Activated T-helper 1 cell treated with anti-CD3 and anti-CD28 coated beads, Interleukin-2, amount 50 U/mL, for 16 hours (primary cell): ENCODE results near the gene RABL6.
"Not testable (repeated sequence)": the region's sequence is repeated elsewhere in the genome, so short reads cannot be mapped to it uniquely, and the experiment has no call there.

ENCODE experiments used
- DNase-seq, 2 donors: peaks; one replicate each; pipeline ENCODE4 v3.0.0-alpha.2; 2020; ENCODE audit warnings: low read depth in 1 of 2, low spot score in 1 of 2

Gene RABL6

DNA sequence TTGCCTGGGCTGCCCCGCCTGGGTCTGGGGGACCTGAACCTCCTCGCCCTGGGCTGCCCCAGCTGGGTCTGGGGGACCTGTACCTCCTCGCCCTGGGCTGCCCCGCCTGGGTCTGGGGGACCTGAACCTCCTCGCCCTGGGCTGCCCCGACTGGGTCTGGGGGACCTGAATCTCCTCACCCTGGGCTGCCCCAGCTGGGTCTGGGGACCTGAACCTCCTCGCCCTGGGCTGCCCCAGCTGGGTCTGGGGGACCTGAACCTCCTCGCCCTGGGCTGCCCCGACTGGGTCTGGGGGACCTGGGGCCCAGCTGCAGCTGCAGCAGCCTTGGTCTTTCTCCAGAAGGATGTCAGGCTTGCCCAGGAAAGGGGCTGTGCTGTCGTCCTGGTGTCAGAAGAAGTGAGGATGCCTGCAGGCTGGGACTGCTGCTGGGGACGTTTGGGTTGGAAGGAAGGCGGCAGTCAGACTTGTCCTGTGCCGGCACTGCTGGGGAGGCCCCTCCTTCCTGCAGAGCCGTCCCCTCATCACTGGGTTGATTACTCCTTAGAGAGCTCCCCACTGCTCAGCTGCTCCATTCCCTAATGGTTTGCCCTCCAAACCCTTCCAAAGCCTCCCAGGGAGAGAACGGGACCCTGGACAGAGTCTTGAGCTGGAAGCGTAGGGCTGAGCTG, 25.8 kb downstream of the RABL6 start:
- DNase-seq: not testable (repeated sequence)

DNA sequence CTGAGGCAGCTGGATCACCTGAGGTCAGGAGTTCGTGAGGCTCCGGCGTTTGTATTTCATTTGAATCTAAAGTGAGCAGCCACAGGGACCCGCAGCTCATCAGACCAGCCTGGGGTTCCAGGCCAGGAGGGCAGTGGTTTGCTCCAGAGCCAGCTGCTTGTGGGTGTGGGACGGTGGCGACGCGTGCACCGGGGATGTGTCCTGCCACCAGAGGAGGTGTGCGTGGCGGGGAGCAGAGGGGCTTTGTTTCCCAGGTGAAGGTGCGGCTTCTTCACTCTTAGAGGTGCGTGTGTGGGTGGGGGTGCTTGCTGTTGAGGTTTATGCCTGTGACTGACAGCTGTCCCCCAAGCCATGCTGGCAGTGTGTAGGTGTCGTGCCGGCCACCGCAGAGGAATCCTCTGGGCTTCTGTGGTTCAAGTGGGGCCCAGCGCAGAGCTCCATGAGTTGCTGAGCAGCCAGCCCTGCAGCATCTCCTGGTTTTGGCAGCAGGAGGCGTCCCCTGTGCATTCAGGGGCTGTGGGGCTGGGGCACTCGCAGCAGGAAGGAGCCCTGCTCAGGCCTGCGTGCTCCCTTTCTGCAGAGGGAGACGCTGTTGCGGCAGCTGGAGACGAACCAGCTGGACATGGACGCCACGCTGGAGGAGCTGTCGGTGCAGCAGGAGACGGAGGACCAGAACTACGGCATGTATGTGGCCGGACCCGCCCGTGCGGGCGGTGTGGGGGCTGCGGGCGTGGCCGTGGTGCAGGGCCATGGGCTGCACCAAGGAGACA, 27.6 kb downstream of the RABL6 start:
- DNase-seq: no peak

DNA sequence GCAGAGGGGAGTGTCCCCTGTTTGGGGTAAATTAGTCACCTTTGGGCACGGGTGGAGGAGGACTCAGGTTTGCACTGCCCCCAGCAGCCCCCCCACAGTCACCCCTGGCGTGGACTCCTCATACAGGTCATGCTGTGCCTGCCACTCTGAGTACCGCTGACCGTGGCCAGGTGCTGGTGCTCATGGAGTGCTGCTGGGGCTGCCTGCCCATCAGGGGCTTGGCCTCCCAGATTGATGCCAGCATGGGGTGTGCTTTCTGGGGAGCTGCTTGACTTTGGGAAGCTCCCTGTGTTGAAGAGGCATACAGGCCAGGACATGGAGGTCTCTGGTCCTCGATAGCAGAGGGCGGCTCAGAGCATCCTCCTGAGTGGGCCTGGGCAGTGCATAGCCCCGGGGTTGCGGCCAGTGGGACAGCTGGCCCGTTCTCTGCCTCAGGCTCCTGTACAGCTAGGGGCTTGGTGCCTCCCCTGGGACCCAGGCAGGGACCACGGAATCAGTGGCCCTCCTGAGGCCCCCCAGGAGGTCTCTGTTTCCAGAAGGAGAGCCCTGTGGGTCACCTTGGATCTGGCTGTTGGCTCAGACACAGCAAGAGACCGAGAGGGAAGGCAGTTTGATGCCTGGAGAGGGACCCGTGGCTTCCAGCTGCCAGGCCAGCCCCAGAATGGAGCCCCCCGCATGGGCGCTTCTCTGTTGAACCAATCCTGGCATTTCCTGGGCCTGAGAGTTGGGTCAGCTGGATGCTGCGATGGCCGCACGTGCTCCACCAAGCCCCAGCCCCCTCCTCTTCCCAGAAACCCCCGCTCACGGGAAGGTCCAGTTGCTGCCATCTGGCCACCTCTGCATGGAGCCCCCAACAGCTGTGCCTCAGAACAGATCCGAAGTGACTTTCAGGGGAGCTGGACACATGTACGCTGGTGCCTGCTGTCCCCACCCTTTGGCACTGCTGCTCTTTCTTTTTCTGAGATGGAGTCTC, 28.5 kb downstream of the RABL6 start:
- DNase-seq: no peak

DNA sequence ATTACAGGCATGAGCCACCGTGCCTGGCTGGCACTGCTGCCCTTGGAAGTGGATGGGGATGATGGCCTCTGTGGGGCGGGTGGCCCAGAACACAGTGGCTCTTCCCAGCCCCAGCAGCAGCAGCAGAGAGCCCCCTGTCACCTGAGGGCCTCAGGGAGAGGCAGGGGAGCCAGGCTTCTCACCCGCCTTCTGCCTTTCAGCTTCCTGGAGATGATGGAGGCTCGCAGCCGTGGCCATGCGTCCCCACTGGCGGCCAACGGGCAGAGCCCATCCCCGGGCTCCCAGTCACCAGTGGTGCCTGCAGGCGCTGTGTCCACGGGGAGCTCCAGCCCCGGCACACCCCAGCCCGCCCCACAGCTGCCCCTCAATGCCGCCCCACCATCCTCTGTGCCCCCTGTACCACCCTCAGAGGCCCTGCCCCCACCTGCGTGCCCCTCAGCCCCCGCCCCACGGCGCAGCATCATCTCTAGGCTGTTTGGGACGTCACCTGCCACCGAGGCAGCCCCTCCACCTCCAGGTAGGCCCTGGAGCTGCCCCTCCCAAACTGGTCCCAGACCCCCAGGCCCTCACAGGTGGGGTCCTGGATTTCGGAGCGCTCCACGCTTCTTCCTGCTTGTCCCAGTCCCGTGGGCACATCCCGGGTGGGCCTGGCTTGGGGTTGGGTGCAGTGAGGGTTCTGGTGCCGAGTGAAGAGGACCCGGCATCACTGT, 29.6 kb downstream of the RABL6 start:
- no peak for DNase-seq

DNA sequence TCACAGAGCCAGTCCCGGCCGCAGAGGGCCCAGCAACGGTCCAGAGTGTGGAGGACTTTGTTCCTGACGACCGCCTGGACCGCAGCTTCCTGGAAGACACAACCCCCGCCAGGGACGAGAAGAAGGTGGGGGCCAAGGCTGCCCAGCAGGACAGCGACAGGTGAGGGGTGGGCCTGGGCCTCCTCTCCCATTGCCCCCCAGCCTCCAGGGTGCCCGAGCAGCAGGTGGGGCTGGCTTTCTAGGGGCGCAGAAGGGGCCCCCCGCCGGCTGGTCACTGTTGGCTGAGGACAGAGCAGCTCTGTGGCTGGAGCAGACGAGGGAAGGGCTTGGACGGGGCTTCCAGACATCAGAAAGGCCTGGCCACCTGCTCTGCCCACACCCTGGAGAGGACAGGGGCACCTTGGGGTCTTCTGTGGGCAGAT, 30.1 kb downstream of the RABL6 start:
- not testable (repeated sequence) for DNase-seq

DNA sequence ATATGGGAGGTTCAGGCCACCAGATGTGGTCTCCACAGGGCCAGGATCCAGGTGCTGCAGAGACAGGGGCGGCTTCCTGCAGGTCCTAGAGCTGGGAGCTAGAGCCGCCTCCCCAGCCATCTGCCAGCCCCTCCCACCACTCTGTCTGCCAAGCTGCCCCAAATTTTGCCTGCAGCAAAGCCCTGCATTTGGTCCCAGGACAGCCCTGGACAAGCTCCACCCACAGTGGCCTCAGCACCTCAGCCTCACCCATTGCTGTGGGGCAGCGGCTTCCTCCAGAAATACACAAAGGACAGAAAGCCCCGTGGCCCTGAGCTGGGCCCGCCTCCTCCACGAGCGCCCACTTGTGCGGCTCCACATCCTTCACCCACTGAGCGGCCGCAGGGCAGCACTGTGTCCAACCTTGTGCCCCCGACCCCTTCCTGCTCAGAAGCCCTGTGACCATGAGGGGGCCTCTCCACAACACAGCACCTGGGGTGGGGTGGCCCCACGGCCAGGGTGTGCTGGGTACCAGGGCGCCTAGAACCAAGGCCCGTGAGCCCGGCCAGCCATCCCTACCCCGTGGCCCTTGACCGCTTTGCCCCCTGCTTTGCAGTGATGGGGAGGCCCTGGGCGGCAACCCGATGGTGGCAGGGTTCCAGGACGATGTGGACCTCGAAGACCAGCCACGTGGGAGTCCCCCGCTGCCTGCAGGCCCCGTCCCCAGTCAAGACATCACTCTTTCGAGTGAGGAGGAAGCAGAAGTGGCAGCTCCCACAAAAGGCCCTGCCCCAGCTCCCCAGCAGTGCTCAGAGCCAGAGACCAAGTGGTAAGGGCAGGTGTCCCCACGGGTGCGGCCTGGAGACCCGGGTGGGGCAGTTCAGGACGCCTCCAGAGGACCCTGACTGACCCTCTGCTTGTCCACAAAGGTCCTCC, 30.8 kb downstream of the RABL6 start:
- no peak for DNase-seq

DNA sequence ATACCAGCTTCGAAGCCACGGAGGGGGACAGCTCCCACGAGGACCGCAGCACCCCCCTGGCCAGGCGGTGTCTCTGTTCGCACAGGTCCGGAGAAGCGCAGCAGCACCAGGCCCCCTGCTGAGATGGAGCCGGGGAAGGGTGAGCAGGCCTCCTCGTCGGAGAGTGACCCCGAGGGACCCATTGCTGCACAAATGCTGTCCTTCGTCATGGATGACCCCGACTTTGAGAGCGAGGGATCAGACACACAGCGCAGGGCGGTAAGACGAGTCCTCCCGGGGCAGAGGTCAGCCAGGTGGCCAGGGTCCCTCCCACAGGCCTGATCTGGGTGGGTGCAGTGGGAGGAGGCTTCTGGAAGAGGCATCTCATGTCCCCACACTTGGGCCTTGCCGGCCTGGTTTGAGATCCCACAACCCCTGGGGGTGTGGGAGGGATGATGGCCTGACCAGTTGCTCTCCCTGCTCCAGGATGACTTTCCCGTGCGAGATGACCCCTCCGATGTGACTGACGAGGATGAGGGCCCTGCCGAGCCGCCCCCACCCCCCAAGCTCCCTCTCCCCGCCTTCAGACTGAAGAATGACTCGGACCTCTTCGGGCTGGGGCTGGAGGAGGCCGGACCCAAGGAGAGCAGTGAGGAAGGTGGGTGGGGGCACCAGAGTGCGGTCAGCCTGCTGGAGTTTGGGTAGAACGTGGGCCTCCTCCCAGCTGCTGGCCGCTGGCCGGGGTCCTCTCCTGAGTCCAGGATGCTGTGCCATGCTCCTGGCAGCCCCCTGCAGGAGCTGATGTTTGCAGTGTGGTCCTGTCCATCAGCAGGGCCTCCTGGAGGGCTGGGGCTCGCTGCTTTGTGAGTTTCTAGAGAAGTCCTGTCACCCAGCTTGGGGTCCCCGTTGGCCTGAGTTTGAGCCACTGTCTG, 31.7 kb downstream of the RABL6 start:
- DNase-seq: no peak

DNA sequence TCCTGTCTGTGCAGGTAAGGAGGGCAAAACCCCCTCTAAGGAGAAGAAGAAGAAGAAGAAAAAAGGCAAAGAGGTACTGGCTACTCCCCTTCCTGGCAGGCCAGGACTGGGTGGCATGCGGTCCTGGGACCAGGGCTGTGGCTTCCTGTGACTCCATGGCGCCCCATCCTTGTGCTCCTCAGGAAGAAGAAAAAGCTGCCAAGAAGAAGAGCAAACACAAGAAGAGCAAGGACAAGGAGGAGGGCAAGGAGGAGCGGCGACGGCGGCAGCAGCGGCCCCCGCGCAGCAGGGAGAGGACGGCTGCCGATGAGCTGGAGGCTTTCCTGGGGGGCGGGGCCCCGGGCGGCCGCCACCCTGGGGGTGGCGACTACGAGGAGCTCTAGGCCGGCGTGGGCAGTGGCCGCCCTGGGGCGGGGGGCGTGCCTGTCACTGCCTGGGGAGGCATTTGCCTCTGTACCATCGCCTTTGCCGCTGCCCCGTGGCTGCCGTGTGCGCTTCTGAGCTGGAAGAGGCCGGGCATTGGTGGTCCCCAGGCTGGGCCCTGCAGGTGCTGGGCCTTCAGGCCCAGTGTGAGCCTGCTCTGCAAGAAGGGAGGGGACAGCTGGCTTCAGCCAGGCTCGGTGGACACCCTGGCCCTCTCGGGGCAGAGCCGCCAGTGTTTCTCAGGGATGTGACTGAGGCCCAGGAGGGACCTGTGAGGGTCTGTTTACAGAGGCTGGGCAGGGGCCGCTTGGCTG, 32.6 kb downstream of the RABL6 start:
- no peak for DNase-seq

DNA sequence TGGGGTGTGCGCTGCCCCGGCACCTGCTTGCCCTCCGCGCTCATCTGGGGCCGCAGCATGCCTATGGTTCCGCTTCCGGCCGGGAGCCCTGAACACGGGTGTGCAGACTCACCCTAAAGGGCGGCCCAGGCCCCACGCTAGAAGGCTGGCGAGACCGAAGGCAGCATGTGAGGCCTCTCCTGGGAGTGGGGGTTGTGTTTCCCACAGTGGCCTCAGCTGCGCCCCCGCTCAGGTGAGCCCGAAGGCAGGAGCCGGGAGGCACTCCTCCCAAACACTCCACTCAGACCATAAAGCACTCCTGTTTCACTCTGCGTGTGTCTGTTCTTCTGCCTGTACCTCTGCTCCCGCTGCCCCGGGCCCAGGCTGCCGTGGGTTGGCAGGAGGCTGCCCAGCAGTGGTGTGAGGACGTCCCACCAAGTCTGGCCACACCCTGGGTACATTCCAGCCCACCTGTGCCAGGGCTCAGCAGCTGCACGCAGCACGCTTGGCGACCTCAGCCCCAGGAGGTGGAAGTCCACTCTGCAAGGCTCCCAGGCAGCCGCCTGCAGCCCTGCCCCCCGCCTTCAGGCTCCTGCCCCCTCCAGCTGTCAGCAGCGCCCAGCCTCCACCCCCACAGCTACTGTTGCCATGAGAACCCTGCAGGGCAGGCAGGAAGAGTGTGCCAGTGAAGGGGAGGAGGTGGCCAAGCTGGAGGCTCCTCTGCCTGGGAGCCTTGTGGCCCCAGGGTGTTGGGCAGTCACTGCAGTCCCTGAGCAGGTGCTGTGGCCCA, 33.3 kb downstream of the RABL6 start:
- no peak for DNase-seq

DNA sequence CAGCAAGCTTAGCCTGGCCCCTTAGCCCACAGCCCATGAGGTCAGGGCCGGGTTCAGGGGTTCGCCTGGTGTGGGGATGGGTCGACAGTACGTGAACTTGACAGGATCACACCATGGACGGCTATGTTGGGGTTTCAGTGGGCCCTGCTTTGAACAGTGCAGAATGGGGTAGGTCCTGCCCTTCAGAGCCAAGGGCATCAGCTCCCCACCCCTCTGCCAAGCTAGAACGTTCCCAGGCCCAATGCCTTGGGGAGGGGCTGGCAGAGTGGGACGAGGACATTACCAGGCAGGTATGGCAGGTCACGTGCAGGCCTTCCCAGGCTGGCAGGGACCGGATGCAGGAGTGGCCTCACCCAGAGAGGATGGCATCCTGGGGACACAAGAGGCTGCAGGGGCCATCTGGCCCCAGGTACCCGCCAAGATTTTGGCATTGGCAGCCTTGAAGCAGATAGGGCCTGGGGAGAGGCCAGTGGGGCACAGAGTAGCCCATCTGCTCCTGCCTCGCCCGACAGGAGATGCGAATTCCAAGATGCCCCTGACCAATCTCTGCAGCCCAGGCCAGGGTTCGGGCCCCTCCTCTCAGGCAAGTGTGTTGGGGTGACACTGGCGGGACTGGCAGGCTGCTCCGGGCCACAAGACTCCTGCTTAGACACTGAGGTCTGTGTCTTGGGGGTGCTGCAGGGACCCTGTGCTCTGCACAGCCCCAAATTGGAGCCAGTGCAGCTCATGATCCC, 34.1 kb downstream of the RABL6 start:
- not testable (repeated sequence) for DNase-seq

DNA sequence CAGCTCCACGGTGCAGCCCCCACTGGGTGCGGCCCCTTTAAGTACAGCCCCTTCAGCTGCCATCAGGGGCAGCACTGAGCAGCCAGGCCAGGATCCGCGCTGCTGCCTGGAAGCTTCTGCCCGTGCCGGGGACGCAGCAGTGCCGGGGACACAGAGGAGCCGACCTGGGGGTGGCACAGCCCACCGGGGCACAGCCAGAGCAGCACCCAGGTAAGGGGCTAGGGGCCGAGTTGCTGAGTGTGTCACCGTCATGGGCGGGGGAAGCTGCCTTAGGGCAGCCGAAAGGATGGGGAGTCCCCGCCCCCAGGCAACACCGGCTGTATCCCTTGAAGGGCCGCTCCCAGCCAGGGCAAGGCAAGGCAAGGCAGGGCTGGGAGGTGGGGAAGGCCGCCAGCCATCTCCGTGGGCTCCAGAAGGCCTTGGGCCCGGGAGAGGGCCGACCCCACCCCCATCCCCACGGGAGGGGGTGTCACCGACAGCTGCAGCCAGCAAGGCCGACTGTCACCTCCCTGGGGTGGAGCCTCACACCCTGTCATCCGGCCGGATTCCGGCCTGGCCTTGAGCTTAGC, 34.7 kb downstream of the RABL6 start, which contains the start of gene AJM1:
TSS of gene AJM1 (plus strand) at position 99 of the 569 bp plus-strand sequence. CDS start 1,937 bp downstream, outside the sequence.
- DNase-seq: peak; percentile 58 to 62

DNA sequence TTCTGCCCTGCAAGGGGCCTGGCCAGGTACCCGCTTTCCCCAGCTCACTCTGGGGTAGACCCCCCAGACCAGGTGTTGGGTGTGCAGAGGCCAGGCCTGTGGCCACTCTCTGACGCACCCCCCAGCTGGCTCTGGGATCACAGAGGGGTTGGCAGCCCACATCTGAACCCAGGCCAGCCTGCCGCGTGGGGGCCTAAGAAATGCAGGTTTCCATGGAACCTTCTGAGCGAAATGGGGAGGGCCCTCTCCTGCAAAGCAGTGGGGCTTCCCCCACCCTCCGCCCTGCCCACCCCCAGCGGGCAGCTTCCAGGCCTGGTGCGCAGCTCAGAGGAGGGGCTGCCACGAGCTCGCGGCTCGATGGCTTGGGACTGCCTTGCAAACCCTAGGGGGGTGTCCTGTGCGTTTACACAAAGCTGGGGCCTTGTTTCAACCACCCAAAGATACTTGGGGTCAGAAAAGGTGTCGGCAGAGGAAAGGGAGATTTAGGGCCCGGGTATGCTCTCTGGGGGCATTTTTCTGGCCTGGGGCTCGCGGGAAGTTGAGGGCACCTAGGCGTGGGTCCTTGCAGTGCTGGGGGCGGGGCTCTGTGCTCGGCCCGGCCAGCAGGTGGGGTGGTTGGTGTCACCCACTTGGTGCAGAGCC, 35.5 kb downstream of the RABL6 start:
- DNase-seq: not testable (repeated sequence)

DNA sequence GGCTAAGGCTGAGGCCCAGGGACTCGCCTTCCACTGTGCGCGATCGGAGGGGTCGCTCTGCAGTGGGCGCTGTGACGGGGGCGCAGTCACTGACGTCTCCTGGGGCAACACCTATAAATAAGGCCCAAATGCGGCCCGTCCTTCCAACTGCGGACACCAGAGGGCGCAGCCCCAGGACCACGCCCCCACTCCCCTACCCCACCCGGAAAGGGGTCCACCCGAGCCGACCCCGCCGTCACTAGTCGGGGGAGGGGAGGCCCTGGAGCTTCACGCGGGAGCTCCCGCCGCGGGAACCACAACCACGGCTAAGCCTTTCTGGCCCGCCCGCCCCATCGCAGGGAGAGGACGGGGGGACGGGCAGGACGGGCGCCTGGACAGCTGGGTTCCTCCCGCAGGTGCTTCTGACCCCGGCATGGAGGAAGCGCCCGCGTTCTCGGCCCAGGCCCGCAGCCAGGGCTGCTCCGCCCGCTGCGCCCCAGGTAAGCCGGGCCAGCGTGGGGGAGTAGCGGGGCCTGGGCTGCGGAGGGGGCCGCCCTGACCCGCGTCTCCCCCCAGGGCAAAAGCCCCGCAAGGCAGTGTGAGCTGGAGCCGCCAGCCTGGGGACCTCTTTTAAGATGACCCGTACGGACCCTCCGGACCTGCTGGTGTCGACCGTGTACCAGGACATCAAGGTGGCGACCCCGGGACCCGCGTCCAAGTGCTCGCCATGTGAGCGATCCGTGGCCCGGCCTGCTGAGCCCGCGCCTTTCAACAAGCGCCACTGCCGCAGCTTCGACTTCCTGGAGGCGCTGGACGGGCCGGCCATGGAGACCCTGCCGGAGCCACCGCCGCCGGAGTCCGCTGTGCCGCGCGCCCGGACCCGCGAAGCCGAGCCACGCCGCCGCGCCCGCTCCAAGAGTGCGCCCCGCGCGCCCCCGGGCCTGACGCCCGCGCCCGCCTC, 36.3 kb downstream of the RABL6 start:
- DNase-seq: peak; percentile 43 to 51

DNA sequence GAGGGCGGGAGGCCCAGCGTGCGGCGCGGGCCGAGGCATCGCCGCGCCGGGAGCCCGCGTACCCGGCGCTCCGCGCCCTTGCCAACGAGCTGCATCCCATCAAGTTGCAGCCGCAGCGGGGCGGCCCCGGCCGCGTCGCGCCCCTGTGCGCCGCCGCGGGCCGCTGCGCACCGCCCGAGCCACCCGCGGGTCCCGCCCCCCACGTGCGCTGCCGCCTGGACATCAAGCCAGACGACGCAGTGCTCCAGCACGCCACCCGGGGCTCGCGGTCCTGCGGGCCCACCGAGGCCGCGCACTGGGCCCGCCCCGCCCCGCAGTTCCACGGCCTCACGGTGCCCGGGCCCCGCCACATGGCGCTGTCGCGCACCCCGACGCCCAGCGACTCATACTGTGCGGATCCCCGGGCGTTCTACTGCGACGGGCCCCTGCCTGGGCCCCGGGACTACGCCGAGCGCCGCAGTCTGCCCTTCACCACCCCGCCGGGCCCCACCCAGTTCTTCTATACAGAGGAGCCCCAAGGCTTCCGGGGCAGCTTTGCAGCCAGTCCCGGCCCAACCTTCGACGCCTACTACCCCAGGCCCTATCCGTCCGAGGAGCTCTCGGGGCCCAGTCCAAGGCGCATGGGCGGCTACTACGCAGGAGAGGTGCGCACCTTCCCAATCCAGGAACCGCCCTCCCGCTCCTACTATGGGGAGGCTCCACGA, 37.2 kb downstream of the RABL6 start:
- no peak for DNase-seq
